ENCODE measurements around the gene GNMT. TPM values are rescaled to one million over a fixed set of nuclear protein-coding genes. Genes with fewer than 3 reads are reported as not detected.
A peak's percentile ranks its signal among the peaks of the same experiment; 100 is the strongest.

The GNMT gene
- total and polyA plus RNA-seq, 10 of the 15 experiments (the other 5 are each of a cell fraction or from before 2014, with no cell fraction given) = 0.27 to 1.1 (median 0.39) TPM

DNA sequence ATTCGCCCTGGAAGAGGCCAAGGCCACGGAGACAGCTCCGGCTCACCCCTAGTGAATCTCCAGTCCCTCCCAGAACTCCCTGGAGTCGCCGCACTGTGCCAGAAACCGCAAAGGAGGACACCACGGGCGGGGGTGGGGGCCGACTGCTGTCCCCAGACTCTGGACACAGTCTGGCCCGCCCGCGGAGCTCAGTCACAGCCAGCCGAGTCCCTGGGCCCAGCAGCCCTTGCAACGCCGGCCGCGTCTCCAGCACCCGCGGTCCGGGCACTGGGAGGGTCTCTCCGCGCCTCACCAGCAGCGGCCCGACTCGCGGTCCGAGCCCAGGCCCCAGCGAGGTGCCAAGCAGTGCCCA is 17.9 kb downstream of the GNMT start:
- H3K9me3 ChIP-seq (replicated peaks; ENCODE audit: control insufficient read depth, insufficient read depth, low read length) = no peaks in the 10 kb centered on the region
- SMC1A ChIA-PET (ENCODE audit: uncharacterized antibody, unreplicated experiment) = interaction anchor here (0.6 to 1.5 kb wide), 4 partner anchors 36 to 463 kb away, joined by 3 to 4 read pairs (median 4); partner anchors contain the start of genes CNPY3, KLHDC3 and MEA1
- WGBS (ENCODE audit: insufficient coverage, insufficient replicate concordance, low lambda C conversion rate, missing lambda C conversion rate) = 1% methylated on average over 28 of the region's 28 CpGs
- H2AFZ ChIP-seq (ENCODE audit: control insufficient read depth, low read depth, low read length) = peak overlapping the region; percentile 73
- H3K27me3 ChIP-seq (replicated peaks in 1 of 2; ENCODE audit: control insufficient read depth in 2 of 2, insufficient read depth in 2 of 2, low read length in 1 of 2) = no peaks in the 10 kb centered on the region
- ATAC-seq (no peak; the same call in 2 of the 3 replicates), DNase-seq (ENCODE audit: low read depth, low spot score) (no peak), FAIRE-seq (no peak)
- peak overlapping the region; percentile 90 for H3K9ac ChIP-seq (ENCODE audit: control insufficient read depth, insufficient read depth, low read length)
- H3K4me2 ChIP-seq (ENCODE audit: control insufficient read depth, insufficient read depth) = peak overlapping the region; percentile 78
- no TSS peak for BruUV-seq (replicated peaks)
- CTCF ChIA-PET = interaction anchor here (1.1 to 1.9 kb wide), 6 partner anchors 13 to 528 kb away, joined by 3 to 5 read pairs (median 5); partner anchors contain the start of genes KLHDC3 and MEA1
- peak overlapping the region; percentile 88 for H3K4me3 ChIP-seq
- H3K4me1 ChIP-seq (ENCODE audit: control insufficient read depth, insufficient read depth, low read length) = peaks cover 10% of the 10 kb centered on the region
- H3K36me3 ChIP-seq (ENCODE audit: control insufficient read depth in 2 of 2, insufficient read depth in 2 of 2, low read length in 1 of 2) = no peaks in the 10 kb centered on the region
- peak overlapping the region; percentile 33 for H3K27ac ChIP-seq (ENCODE audit: control insufficient read depth, insufficient read depth)
- peak; percentile 51 for TF ChIP-seq RUNX3 (IDR thresholded peaks at IDR 0.05; ENCODE audit: low read length)
- TF ChIP-seq BACH1 (IDR thresholded peaks at IDR 0.05; ENCODE audit: borderline replicate concordance) = peak; percentile 40; the same call in 1 of the 2 replicates
- TF ChIP-seq EP300 (IDR thresholded peaks at IDR 0.05; ENCODE audit: borderline replicate concordance in 1 of 2, control insufficient read depth in 1 of 2, low read depth in 2 of 2, low read length in 2 of 2) = no peak
- no peak for TF ChIP-seq NFIC (IDR thresholded peaks at IDR 0.05; ENCODE audit: low read depth, low read length)
- in situ Hi-C loops (cut with MboI) (no loop called here), intact Hi-C loops (cut with micrococcal nuclease; ENCODE audit: unreplicated experiment) (no loop called here)
- POLR2A ChIA-PET = interaction anchor here (0.5 to 3.0 kb wide), 9 partner anchors 8 to 797 kb away, joined by 3 to 20 read pairs (median 4); partner anchors contain the start of genes CNPY3, KLC4, KLHDC3 and MEA1
- H4K20me1 ChIP-seq (ENCODE audit: control insufficient read depth, insufficient read depth) = no peaks in the 10 kb centered on the region
- RAD21 ChIA-PET (ENCODE audit: unreplicated experiment) = interaction anchor here (0.9 to 2.2 kb wide), 3 partner anchors 29 to 41 kb away, joined by 3 to 8 read pairs (median 3); partner anchors contain the start of genes KLHDC3 and MEA1
- H3K79me2 ChIP-seq (ENCODE audit: control insufficient read depth, insufficient read depth, low read length) = peaks cover 25% of the 10 kb centered on the region

DNA sequence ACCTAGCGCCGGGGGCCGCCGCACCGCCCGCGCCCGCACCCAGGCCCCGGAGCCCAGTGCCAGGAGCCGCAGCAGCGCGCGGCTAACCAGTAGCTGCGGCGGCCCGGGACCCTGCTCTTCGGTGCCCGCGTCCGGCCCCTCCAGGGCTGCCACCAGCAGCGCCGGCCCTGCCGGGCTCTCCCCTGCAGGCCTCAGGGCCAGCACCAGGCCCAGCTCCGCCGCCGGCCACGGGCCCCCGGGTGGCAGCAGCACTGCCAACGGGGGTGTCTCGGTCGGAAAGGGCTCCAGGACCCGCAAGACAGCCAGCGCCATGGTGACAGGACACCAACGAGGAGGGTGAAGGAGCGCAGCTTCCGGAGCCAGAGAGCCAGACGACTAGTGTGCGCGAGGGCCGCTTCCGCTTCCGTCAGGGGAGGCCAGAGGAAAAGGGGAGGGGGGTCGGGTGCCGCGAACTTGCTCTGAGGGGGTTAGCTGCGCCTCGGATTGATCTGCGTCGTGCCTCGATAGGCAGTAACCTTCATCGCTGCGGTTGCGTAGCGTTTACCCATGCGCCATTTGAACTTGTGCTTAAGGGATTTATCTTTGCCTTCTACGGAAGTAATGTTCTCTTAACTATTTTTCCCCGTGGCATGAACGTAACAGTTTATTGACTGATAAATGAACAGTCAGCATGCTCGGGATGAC is 18.4 kb downstream of the GNMT start, which contains the start of gene PEX6:
Gene PEX6, minus strand, starts transcription at position 343 of the 684 bp plus-strand sequence. Its CDS starts 31 bp downstream, at position 312.
- no peaks in the 10 kb centered on the region for H3K27me3 ChIP-seq (replicated peaks in 1 of 2; ENCODE audit: control insufficient read depth in 2 of 2, insufficient read depth in 2 of 2, low read length in 1 of 2)
- no peaks in the 10 kb centered on the region for H3K36me3 ChIP-seq (ENCODE audit: control insufficient read depth in 2 of 2, insufficient read depth in 2 of 2, low read length in 1 of 2)
- ChIA-PET POLR2A (interaction anchor here (0.5 to 3.0 kb wide), 9 partner anchors 8 to 191 kb away, joined by 3 to 20 read pairs (median 4); partner anchors contain the start of genes CNPY3, KLC4, KLHDC3 and MEA1), CTCF (interaction anchor here (1.1 to 1.9 kb wide), 6 partner anchors 14 to 527 kb away, joined by 3 to 5 read pairs (median 5); partner anchors contain the start of genes KLHDC3 and MEA1), RAD21 (ENCODE audit: unreplicated experiment) (interaction anchor here (0.9 to 2.2 kb wide), 5 partner anchors 28 to 48 kb away, joined by 3 to 8 read pairs (median 3); partner anchors contain the start of genes KLHDC3, MEA1 and RRP36), SMC1A (ENCODE audit: uncharacterized antibody, unreplicated experiment) (interaction anchor here (0.7 to 1.7 kb wide), 9 partner anchors 14 to 165 kb away, joined by 3 to 5 read pairs (median 4); partner anchors contain the start of genes CNPY3, CUL7, KLHDC3 and MEA1)
- H3K4me3 ChIP-seq = peak within 1 kb of the TSS; percentile 88
- peaks cover 25% of the 10 kb centered on the region for H3K79me2 ChIP-seq (ENCODE audit: control insufficient read depth, insufficient read depth, low read length)
- ATAC-seq (peak; percentile 96), DNase-seq (ENCODE audit: low read depth, low spot score) (peak; percentile 64), FAIRE-seq (peak; percentile 92)
- no peaks in the 10 kb centered on the region for H3K9me3 ChIP-seq (replicated peaks; ENCODE audit: control insufficient read depth, insufficient read depth, low read length)
- intact Hi-C loops (cut with micrococcal nuclease; ENCODE audit: unreplicated experiment) (no loop called here), in situ Hi-C loops (cut with MboI) (no loop called here)
- no peaks in the 10 kb centered on the region for H4K20me1 ChIP-seq (ENCODE audit: control insufficient read depth, insufficient read depth)
- peaks cover 13% of the 10 kb centered on the region for H3K4me1 ChIP-seq (ENCODE audit: control insufficient read depth, insufficient read depth, low read length)
- H3K9ac ChIP-seq (ENCODE audit: control insufficient read depth, insufficient read depth, low read length) = peak within 1 kb of the TSS; percentile 90
- 2% methylated on average over 54 of the region's 59 CpGs for WGBS (ENCODE audit: insufficient coverage, insufficient replicate concordance, low lambda C conversion rate, missing lambda C conversion rate)
- H3K27ac ChIP-seq (ENCODE audit: control insufficient read depth, insufficient read depth) = peak within 1 kb of the TSS; percentile 33
- H3K4me2 ChIP-seq (ENCODE audit: control insufficient read depth, insufficient read depth) = peak within 1 kb of the TSS; percentile 94
- no TSS peak for BruUV-seq (replicated peaks)
- H2AFZ ChIP-seq (ENCODE audit: control insufficient read depth, low read depth, low read length) = peak within 1 kb of the TSS; percentile 73
- TF ChIP-seq ZNF384 (IDR thresholded peaks at IDR 0.05; ENCODE audit: borderline replicate concordance, low read depth, low read length) = no peak
- peak; percentile 74; the same call in 1 of the 2 replicates for TF ChIP-seq SMARCA5 (IDR thresholded peaks at IDR 0.05)
- TF ChIP-seq ZZZ3 (IDR thresholded peaks at IDR 0.05; ENCODE audit: control insufficient read depth, insufficient read length, low read depth) = no peak
- TF ChIP-seq NRF1 (conservative IDR thresholded peaks at IDR 0.05; ENCODE audit: low read depth, low read length) = no peak
- no peak for TF ChIP-seq FOXM1 (IDR thresholded peaks at IDR 0.05; ENCODE audit: low read depth, low read length)
- TF ChIP-seq, protein P1, sequence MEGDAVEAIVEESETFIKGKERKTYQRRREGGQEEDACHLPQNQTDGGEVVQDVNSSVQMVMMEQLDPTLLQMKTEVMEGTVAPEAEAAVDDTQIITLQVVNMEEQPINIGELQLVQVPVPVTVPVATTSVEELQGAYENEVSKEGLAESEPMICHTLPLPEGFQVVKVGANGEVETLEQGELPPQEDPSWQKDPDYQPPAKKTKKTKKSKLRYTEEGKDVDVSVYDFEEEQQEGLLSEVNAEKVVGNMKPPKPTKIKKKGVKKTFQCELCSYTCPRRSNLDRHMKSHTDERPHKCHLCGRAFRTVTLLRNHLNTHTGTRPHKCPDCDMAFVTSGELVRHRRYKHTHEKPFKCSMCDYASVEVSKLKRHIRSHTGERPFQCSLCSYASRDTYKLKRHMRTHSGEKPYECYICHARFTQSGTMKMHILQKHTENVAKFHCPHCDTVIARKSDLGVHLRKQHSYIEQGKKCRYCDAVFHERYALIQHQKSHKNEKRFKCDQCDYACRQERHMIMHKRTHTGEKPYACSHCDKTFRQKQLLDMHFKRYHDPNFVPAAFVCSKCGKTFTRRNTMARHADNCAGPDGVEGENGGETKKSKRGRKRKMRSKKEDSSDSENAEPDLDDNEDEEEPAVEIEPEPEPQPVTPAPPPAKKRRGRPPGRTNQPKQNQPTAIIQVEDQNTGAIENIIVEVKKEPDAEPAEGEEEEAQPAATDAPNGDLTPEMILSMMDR (IDR thresholded peaks at IDR 0.05 in 2 of 3, conservative IDR thresholded peaks at IDR 0.05 in 1 of 3; ENCODE audit: control insufficient read depth in 2 of 3, extremely low read depth in 1 of 3, insufficient read depth in 1 of 3, low read depth in 3 of 3, low read length in 3 of 3) = no peak
- no peak for TF ChIP-seq YBX1 (IDR thresholded peaks at IDR 0.05)
- TF ChIP-seq CBFB (IDR thresholded peaks at IDR 0.05; ENCODE audit: low read depth) = peak; percentile 74; the same call in 1 of the 2 replicates
- no peak for TF ChIP-seq NFXL1 (IDR thresholded peaks at IDR 0.05; ENCODE audit: borderline replicate concordance)
- no peak for TF ChIP-seq BRCA1 (IDR thresholded peaks at IDR 0.05; ENCODE audit: low read depth, low read length)
